ENCODE data around the gene TLCD1. TPM values are rescaled to one million over a fixed set of nuclear protein-coding genes. Genes with fewer than 3 reads are reported as not detected.

Gene TLCD1
- total RNA-seq, 4 donors from 2014 or later: 0.44 to 1.2 TPM; not detected in 2

GRCh38 chr17:28746611-28747050, 20.6 kb upstream of the TLCD1 start:
- peak overlapping the region in 1 of 4 donors; percentile 63 for H3K4me3 ChIP-seq
- DNase-seq (ENCODE audit: low spot score in 2 of 2): no peak
- TF ChIP-seq POLR2A (IDR thresholded peaks at IDR 0.05) (no peak), EP300 (IDR thresholded peaks at IDR 0.05) (no peak), CTCF (IDR thresholded peaks at IDR 0.05) (no peak)
- H3K27ac ChIP-seq: peak overlapping the region; percentile 93 to 100 (median 98)
- H3K36me3 ChIP-seq: peaks cover 0 to 41% (median 0%) of the 10 kb centered on the region in 3 donors
- 9 to 20% methylated on average over 5 of the region's 5 CpGs for WGBS, 2 donors
- H3K9me3 ChIP-seq: no peaks in the 10 kb centered on the region
- peaks cover 0 to 82% (median 40%) of the 10 kb centered on the region in 4 donors for H3K4me1 ChIP-seq
- H3K27me3 ChIP-seq: no peaks in the 10 kb centered on the region

- Histone ChIP-seq H3K4me3 (peak overlapping the region in 3 of 4 donors; percentile 63 to 89 (median 87)), H3K27me3 (no peaks in the 10 kb centered on the region), H3K9me3 (no peaks in the 10 kb centered on the region), H3K36me3 (peaks cover 0 to 34% (median 0%) of the 10 kb centered on the region in 3 donors), H3K4me1 (peaks cover 0 to 87% (median 40%) of the 10 kb centered on the region in 4 donors), H3K27ac (peak overlapping the region; percentile 93 to 100 (median 98))
- no peak for TF ChIP-seq CTCF (IDR thresholded peaks at IDR 0.05)
- no peak for TF ChIP-seq POLR2A (IDR thresholded peaks at IDR 0.05)
- TF ChIP-seq EP300 (IDR thresholded peaks at IDR 0.05): no peak
- no peak for DNase-seq (ENCODE audit: low spot score in 2 of 2)
- WGBS, 2 donors: 59% methylated on average over 4 of the region's 4 CpGs; no CpG with 5 or more reads in 1 of the 2 donors
Observed at GRCh38 chr17:28745786-28746411, 19.9 kb upstream of the TLCD1 start.

- Histone ChIP-seq H3K4me1 (peaks cover 0 to 80% (median 40%) of the 10 kb centered on the region in 4 donors), H3K9me3 (no peaks in the 10 kb centered on the region), H3K27me3 (no peaks in the 10 kb centered on the region), H3K27ac (peak overlapping the region; percentile 93 to 100 (median 98)), H3K4me3 (peak overlapping the region; percentile 63 to 89 (median 86)), H3K36me3 (peaks cover 0 to 29% (median 0%) of the 10 kb centered on the region in 3 donors)
- TF ChIP-seq EP300 (IDR thresholded peaks at IDR 0.05): peak in 1 of 2 donors; percentile 65
- peak in 1 of 5 experiments; percentile 34 for TF ChIP-seq CTCF (IDR thresholded peaks at IDR 0.05)
- TF ChIP-seq POLR2A (IDR thresholded peaks at IDR 0.05): peak in 1 of 2 donors; percentile 56
- WGBS, 2 donors: 2 to 3% methylated on average over 21 to 23 of the region's 31 CpGs
- peak; percentile 30 to 41 for DNase-seq (ENCODE audit: low spot score in 2 of 2)
Observed at GRCh38 chr17:28744972-28745785, 19.1 kb upstream of the TLCD1 start.

GRCh38 chr17:28744104-28744971, 18.3 kb upstream of the TLCD1 start:
- DNase-seq (ENCODE audit: low spot score in 2 of 2): peak in 1 of 2 donors; percentile 54
- H3K27ac ChIP-seq: peak overlapping the region; percentile 93 to 100 (median 98)
- no peaks in the 10 kb centered on the region for H3K27me3 ChIP-seq
- H3K9me3 ChIP-seq: no peaks in the 10 kb centered on the region
- peaks cover 0 to 72% (median 38%) of the 10 kb centered on the region in 4 donors for H3K4me1 ChIP-seq
- H3K4me3 ChIP-seq: peak overlapping the region; percentile 63 to 89 (median 86)
- WGBS, 2 donors: 1 to 2% methylated on average over 22 to 53 of the region's 61 CpGs
- TF ChIP-seq CTCF (IDR thresholded peaks at IDR 0.05): no peak
- TF ChIP-seq EP300 (IDR thresholded peaks at IDR 0.05): peak in 1 of 2 donors; percentile 63
- TF ChIP-seq POLR2A (IDR thresholded peaks at IDR 0.05): no peak
- H3K36me3 ChIP-seq: peaks cover 0 to 23% (median 0%) of the 10 kb centered on the region in 3 donors
